H9 (cell line): ENCODE data around the gene KCNAB2. TPM values are rescaled to one million over a fixed set of nuclear protein-coding genes. Genes with fewer than 3 reads are reported as not detected.

Experiments used
- DNase-seq: peaks from one replicate; pipeline ENCODE4 v3.0.0-alpha.2; 2017
- H2AFZ ChIP-seq: one replicate; pipeline ENCODE4 v1.6.1; 2013; ENCODE audit warnings: mild to moderate bottlenecking, low read length, control low read depth, moderate library complexity
- H2AK5ac ChIP-seq: 2 replicates; pipeline ENCODE4 v1.6.1; 2013; ENCODE audit warnings: low read length, control low read depth, mixed read lengths; ENCODE audit not compliant: insufficient read length
- H2BK120ac ChIP-seq: one replicate; pipeline ENCODE4 v1.6.1; 2013; ENCODE audit warnings: low read depth, mild to moderate bottlenecking, low read length, control low read depth, inconsistent platforms; ENCODE audit not compliant: poor library complexity, severe bottlenecking
- H2BK12ac ChIP-seq: 2 replicates; pipeline ENCODE4 v1.6.1; 2013; ENCODE audit warnings: low read length, control low read depth, mixed read lengths, low read depth; ENCODE audit not compliant: insufficient read length
- H2BK15ac ChIP-seq: 2 replicates; pipeline ENCODE4 v1.6.1; 2013; ENCODE audit warnings: low read depth, low read length, control low read depth
- H2BK20ac ChIP-seq: one replicate; pipeline ENCODE4 v1.6.1; 2013; ENCODE audit warnings: low read depth, mild to moderate bottlenecking, low read length, control low read depth, inconsistent platforms; ENCODE audit not compliant: poor library complexity, severe bottlenecking
- H2BK5ac ChIP-seq: 2 replicates; pipeline ENCODE4 v1.6.1; 2013; ENCODE audit warnings: low read length, control low read depth, mixed read lengths; ENCODE audit not compliant: insufficient read length
- H3K14ac ChIP-seq: 2 replicates; pipeline ENCODE4 v1.6.1; 2013; ENCODE audit warnings: low read length, control low read depth; ENCODE audit not compliant: insufficient read depth
- H3K18ac ChIP-seq: 2 replicates; pipeline ENCODE4 v1.6.1; 2013; ENCODE audit warnings: low read depth, mild to moderate bottlenecking, mixed read lengths, low read length, control low read depth; ENCODE audit not compliant: insufficient read length
- H3K23ac ChIP-seq: 2 replicates; pipeline ENCODE4 v1.6.1; 2013; ENCODE audit warnings: low read length, control low read depth, mixed read lengths, low read depth; ENCODE audit not compliant: insufficient read length
- H3K23me2 ChIP-seq: 2 replicates; pipeline ENCODE4 v1.6.1; 2013; ENCODE audit warnings: low read depth, mild to moderate bottlenecking, mixed read lengths, low read length, control low read depth; ENCODE audit not compliant: insufficient read length, poor library complexity, severe bottlenecking
- H3K27ac ChIP-seq: 2 replicates; pipeline ENCODE4 v1.5.1; 2013; ENCODE audit warnings: low read length, control low read depth, mixed read lengths, low read depth; ENCODE audit not compliant: insufficient read length
- H3K27me3 ChIP-seq: 2 replicates; pipeline ENCODE4 v1.6.1; 2013; ENCODE audit warnings: low read length, control low read depth, inconsistent platforms; ENCODE audit not compliant: insufficient read depth
- H3K4ac ChIP-seq: 2 replicates; pipeline ENCODE4 v1.6.1; 2013; ENCODE audit warnings: low read depth, mild to moderate bottlenecking, control low read depth, inconsistent platforms, low read length, moderate library complexity
- H3K4me1 ChIP-seq: 2 replicates; pipeline ENCODE4 v1.6.1; 2013; ENCODE audit warnings: low read length, control low read depth, inconsistent platforms; ENCODE audit not compliant: insufficient read depth
- H3K4me2 ChIP-seq: 2 replicates; pipeline ENCODE4 v1.6.1; 2013; ENCODE audit warnings: low read length, control low read depth, mixed read lengths; ENCODE audit not compliant: insufficient read length, insufficient read depth
- H3K56ac ChIP-seq: 2 replicates; pipeline ENCODE4 v1.6.1; 2013; ENCODE audit warnings: low read depth, mild to moderate bottlenecking, mixed read lengths, low read length, control low read depth; ENCODE audit not compliant: insufficient read length
- H3K79me1 ChIP-seq: 2 replicates; pipeline ENCODE4 v1.6.1; 2013; ENCODE audit warnings: low read depth, mild to moderate bottlenecking, moderate library complexity, low read length, control low read depth, inconsistent platforms; ENCODE audit not compliant: insufficient read depth, poor library complexity, severe bottlenecking
- H3K79me2 ChIP-seq: 2 replicates; pipeline ENCODE4 v1.6.1; 2013; ENCODE audit warnings: low read length, control low read depth, inconsistent platforms; ENCODE audit not compliant: insufficient read depth
- H3K9ac ChIP-seq: 2 replicates; pipeline ENCODE4 v1.6.1; 2013; ENCODE audit warnings: low read length, control low read depth, mixed read lengths; ENCODE audit not compliant: insufficient read length; ENCODE audit errors: extremely low read depth
- H3K9me3 ChIP-seq: one replicate; pipeline ENCODE4 v1.6.1; 2013; ENCODE audit warnings: low read depth, low read length, inconsistent platforms; ENCODE audit not compliant: control insufficient read depth
- H3T11ph ChIP-seq: one replicate; pipeline ENCODE4 v1.6.1; 2013; ENCODE audit warnings: mild to moderate bottlenecking, low read length, control low read depth, inconsistent platforms
- H4K20me1 ChIP-seq: one replicate; pipeline ENCODE4 v1.6.1; 2013; ENCODE audit not compliant: control insufficient read depth, insufficient read length, insufficient read depth
- H4K5ac ChIP-seq: 2 replicates; pipeline ENCODE4 v1.6.1; 2013; ENCODE audit warnings: low read depth, mild to moderate bottlenecking, mixed read lengths, low read length, control low read depth; ENCODE audit not compliant: insufficient read length
- H4K8ac ChIP-seq: replicated peaks from 2 replicates; pipeline ENCODE4 v1.6.1; 2013; ENCODE audit warnings: low read length, control low read depth, mixed read lengths, low read depth; ENCODE audit not compliant: insufficient read length
- H4K91ac ChIP-seq: 2 replicates; pipeline ENCODE4 v1.6.1; 2013; ENCODE audit warnings: low read depth, mild to moderate bottlenecking, moderate library complexity, mixed read lengths, low read length, control low read depth; ENCODE audit not compliant: insufficient read length
- H3K27ac Mint-ChIP-seq, 3 experiments: 2 replicates in 2 of 3; 3 replicates in 1 of 3; pipeline ENCODE4 v1.8.0; 2020 to 2021; ENCODE audit warnings: mixed read lengths in 3 of 3, mild to moderate bottlenecking in 1 of 3, moderate library complexity in 1 of 3
- H3K27me3 Mint-ChIP-seq: 2 replicates; pipeline ENCODE4 v1.8.0; 2021; ENCODE audit warnings: low read depth, mild to moderate bottlenecking, moderate library complexity, mixed read lengths
- H3K36me3 Mint-ChIP-seq, 3 experiments: 2 replicates in 2 of 3; 3 replicates in 1 of 3; pipeline ENCODE4 v1.8.0; 2020 to 2021; ENCODE audit warnings: low read depth in 3 of 3, mixed read lengths in 3 of 3; ENCODE audit not compliant: insufficient read depth in 1 of 3
- H3K4me1 Mint-ChIP-seq, 2 experiments: 2 replicates each; pipeline ENCODE4 v1.8.0; 2020; ENCODE audit warnings: mixed read lengths in 2 of 2
- H3K4me3 Mint-ChIP-seq, 2 experiments: 2 replicates in 1 of 2; 3 replicates in 1 of 2; pipeline ENCODE4 v1.8.0; 2020 to 2021; ENCODE audit warnings: mild to moderate bottlenecking in 2 of 2, mixed read lengths in 2 of 2, moderate library complexity in 1 of 2
- H3K9me3 Mint-ChIP-seq, 2 experiments: 2 replicates in 1 of 2; 3 replicates in 1 of 2; pipeline ENCODE4 v1.8.0; 2020; ENCODE audit warnings: mild to moderate bottlenecking in 2 of 2, mixed read lengths in 2 of 2, moderate library complexity in 1 of 2
- WGBS: extraction: QIAGEN DNeasy Blood & Tissue Kit; methylation state at CpG from one replicate; pipeline ENCODE4 v1.1.7; 2013; ENCODE audit warnings: missing lambda C conversion rate, low lambda C conversion rate, mixed read lengths; ENCODE audit not compliant: insufficient read length; ENCODE audit errors: extremely low coverage; 5-methylcytosine and 5-hydroxymethylcytosine counted together
- total RNA-seq: library from RNA; stranded (reverse); gene quantifications from 2 replicates; pipeline ENCODE4 v1.2.1, GENCODE V29; 2021
- TF ChIP-seq, protein P1 (sequence below): fragments of 200-600 bp; sonication (generic); conservative IDR thresholded peaks from 3 replicates; pipeline ENCODE4 v1.8.0; 2021; ENCODE audit warnings: antibody characterized with exemption, mild to moderate bottlenecking

The KCNAB2 gene
- total RNA-seq, 1 experiment from 2014 or later, result 8.3 TPM

DNA sequence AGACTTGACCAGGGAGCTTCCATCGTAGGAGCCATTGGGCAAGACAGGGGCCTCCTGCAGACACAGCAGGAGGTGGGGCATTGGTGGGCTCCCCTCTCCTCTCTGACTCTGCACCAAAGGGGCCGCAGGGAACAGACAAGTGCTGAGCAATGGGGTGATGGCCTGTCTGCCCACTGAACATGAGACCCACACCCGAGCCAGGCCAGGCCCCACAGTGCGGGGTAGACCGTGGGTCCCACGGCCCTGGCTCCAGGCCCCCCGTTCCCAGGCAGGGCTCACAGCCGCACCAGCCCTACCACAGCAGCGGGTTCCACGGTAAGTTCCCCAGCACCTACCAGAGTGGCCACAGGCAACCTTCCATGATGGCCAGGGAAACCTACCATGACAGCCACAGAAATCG is 88.5 kb downstream of the KCNAB2 start:
- no peaks in the 10 kb centered on the region for H3K27me3 ChIP-seq
- no peak overlapping the region for H4K8ac ChIP-seq
- H3K23me2 ChIP-seq, result no peaks in the 10 kb centered on the region
- peaks cover 9% of the 10 kb centered on the region in 2 experiments for H3K9me3 Mint-ChIP-seq
- no peaks in the 10 kb centered on the region for H3K9me3 ChIP-seq
- no peak overlapping the region for H3K56ac ChIP-seq
- no peaks in the 10 kb centered on the region for H3K4me1 ChIP-seq
- H2BK12ac ChIP-seq, result no peak overlapping the region
- no peak overlapping the region for H4K91ac ChIP-seq
- peaks cover 0 to 5% (median 0%) of the 10 kb centered on the region in 3 experiments; a peak in 4 of 7 replicates for H3K36me3 Mint-ChIP-seq
- peaks cover 32% of the 10 kb centered on the region for H3K27me3 Mint-ChIP-seq
- H3K4me3 Mint-ChIP-seq, result no peak overlapping the region
- no peak for DNase-seq
- no peak overlapping the region for H3K27ac ChIP-seq
- H3K9ac ChIP-seq, result no peak overlapping the region
- H3K4ac ChIP-seq, result no peak overlapping the region
- H3K79me1 ChIP-seq, result no peaks in the 10 kb centered on the region
- H3K27ac Mint-ChIP-seq, result no peak overlapping the region
- no peak overlapping the region for H3K23ac ChIP-seq
- WGBS, result no CpG with 5 or more reads among the region's 11 CpGs
- H4K5ac ChIP-seq, result no peak overlapping the region
- H2BK5ac ChIP-seq, result no peak overlapping the region
- H3T11ph ChIP-seq, result no peak overlapping the region
- H3K79me2 ChIP-seq, result no peaks in the 10 kb centered on the region
- TF ChIP-seq, protein P1, sequence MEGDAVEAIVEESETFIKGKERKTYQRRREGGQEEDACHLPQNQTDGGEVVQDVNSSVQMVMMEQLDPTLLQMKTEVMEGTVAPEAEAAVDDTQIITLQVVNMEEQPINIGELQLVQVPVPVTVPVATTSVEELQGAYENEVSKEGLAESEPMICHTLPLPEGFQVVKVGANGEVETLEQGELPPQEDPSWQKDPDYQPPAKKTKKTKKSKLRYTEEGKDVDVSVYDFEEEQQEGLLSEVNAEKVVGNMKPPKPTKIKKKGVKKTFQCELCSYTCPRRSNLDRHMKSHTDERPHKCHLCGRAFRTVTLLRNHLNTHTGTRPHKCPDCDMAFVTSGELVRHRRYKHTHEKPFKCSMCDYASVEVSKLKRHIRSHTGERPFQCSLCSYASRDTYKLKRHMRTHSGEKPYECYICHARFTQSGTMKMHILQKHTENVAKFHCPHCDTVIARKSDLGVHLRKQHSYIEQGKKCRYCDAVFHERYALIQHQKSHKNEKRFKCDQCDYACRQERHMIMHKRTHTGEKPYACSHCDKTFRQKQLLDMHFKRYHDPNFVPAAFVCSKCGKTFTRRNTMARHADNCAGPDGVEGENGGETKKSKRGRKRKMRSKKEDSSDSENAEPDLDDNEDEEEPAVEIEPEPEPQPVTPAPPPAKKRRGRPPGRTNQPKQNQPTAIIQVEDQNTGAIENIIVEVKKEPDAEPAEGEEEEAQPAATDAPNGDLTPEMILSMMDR, result no peak
- H3K18ac ChIP-seq, result no peak overlapping the region
- no peak overlapping the region; the same call in 1 of the 2 replicates for H3K14ac ChIP-seq
- no peaks in the 10 kb centered on the region for H3K4me1 Mint-ChIP-seq
- no peaks in the 10 kb centered on the region for H4K20me1 ChIP-seq
- no peak overlapping the region for H2BK120ac ChIP-seq
- no peak overlapping the region for H2BK15ac ChIP-seq
- no peak overlapping the region for H2AK5ac ChIP-seq
- no peak overlapping the region for H2BK20ac ChIP-seq
- H3K4me2 ChIP-seq, result no peak overlapping the region
- no peak overlapping the region for H2AFZ ChIP-seq
